Astrocyte of the cerebellum (primary cell): ENCODE data around the gene THUMPD2.

Source experiments
- DNase-seq: peaks from one replicate; pipeline ENCODE4 v3.0.0-alpha.2; 2011; ENCODE audit warnings: low read depth
- H3K4me3 ChIP-seq: 2 replicates; pipeline ENCODE4 v1.5.1; 2011; ENCODE audit warnings: mild to moderate bottlenecking, low read depth, low read length, moderate library complexity
- CTCF ChIP-seq: IDR thresholded peaks from 2 replicates; pipeline ENCODE4 v1.5.1; 2012; ENCODE audit warnings: low read length, low read depth, moderate library complexity, mild to moderate bottlenecking; ENCODE audit errors: missing control alignments
- in situ Hi-C: cut with HindIII; loops from 2 replicates; pipeline ENCODE4 v1.10.0; 2017; ENCODE audit warnings: low sequenced_read_pairs

Gene THUMPD2

GRCh38 chr2:39780825-39781600, 2.0 kb upstream of the THUMPD2 start:
- no peak for DNase-seq
- no peak for TF ChIP-seq CTCF
- no peak overlapping the region for H3K4me3 ChIP-seq
- in situ Hi-C loops = no loop called here

GRCh38 chr2:39779927-39780326, 869 bp upstream of the THUMPD2 start:
- no peak for TF ChIP-seq CTCF
- H3K4me3 ChIP-seq = no peak overlapping the region
- no peak for DNase-seq
- in situ Hi-C loops = no loop called here

- no peak for DNase-seq
- no peak for TF ChIP-seq CTCF
- in situ Hi-C loops = no loop called here
- H3K4me3 ChIP-seq = peak overlapping the region; percentile 70
Measured at GRCh38 chr2:39779341-39779851, 338 bp upstream of the THUMPD2 start.

GRCh38 chr2:39778233-39778632, 825 bp downstream of the THUMPD2 start:
- DNase-seq = no peak
- in situ Hi-C loops = no loop called here
- peak overlapping the region; percentile 70 for H3K4me3 ChIP-seq
- TF ChIP-seq CTCF = no peak

GRCh38 chr2:39772812-39773152, 6.3 kb downstream of the THUMPD2 start:
- TF ChIP-seq CTCF = no peak
- no peak for DNase-seq
- no peak overlapping the region for H3K4me3 ChIP-seq
- in situ Hi-C loops = no loop called here

GRCh38 chr2:39772086-39772811, 6.8 kb downstream of the THUMPD2 start:
- in situ Hi-C loops = no loop called here
- no peak overlapping the region for H3K4me3 ChIP-seq
- no peak for DNase-seq
- no peak for TF ChIP-seq CTCF
